ENCODE results near the gene SLC35F4.

The SLC35F4 gene

GRCh38 chr14:57526942-57527341 lies 338.9 kb downstream of the SLC35F4 start:
- no peak for DNase-seq (ENCODE audit: low read depth)

- DNase-seq (ENCODE audit: low read depth) = no peak
Measured at GRCh38 chr14:57519043-57519442, 346.8 kb downstream of the SLC35F4 start.

All from activated T-helper 9 cell treated with anti-CD3 and anti-CD28 coated beads, Interleukin-2, amount 50 U/mL, for 16 hours (primary cell).